NCI-H146 treated with DMSO at 0.1 percent for 48 hours (cell line): Measurements from ENCODE around the gene BAK1.
"Not testable (repeated sequence)": the region's sequence is repeated elsewhere in the genome, so short reads cannot be mapped to it uniquely, and the experiment has no call there.

ENCODE experiments used
- DNase-seq: peaks from one replicate; lab custom pipeline; 2025; ENCODE audit not compliant: unreplicated experiment; lab: John Stamatoyannopoulos, UW

Gene BAK1

GRCh38 chr6:33557376-33557775 is 22.7 kb downstream of the BAK1 start:
- no peak for DNase-seq

GRCh38 chr6:33552883-33553282 is 27.2 kb downstream of the BAK1 start:
- not testable (repeated sequence) for DNase-seq

GRCh38 chr6:33552252-33552651 is 27.8 kb downstream of the BAK1 start:
- DNase-seq = no peak

GRCh38 chr6:33551538-33551937 is 28.5 kb downstream of the BAK1 start:
- DNase-seq = no peak

GRCh38 chr6:33549896-33550295 is 30.2 kb downstream of the BAK1 start:
- DNase-seq = no peak

GRCh38 chr6:33549196-33549595 is 30.9 kb downstream of the BAK1 start:
- DNase-seq = no peak

GRCh38 chr6:33547499-33547898 is 32.6 kb downstream of the BAK1 start:
- DNase-seq = no peak

- no peak for DNase-seq
These were observed 33.3 kb downstream of the BAK1 start for GRCh38 chr6:33546766-33547165.

- DNase-seq = not testable (repeated sequence)
These were observed 34.8 kb downstream of the BAK1 start for GRCh38 chr6:33545292-33545691.

- no peak for DNase-seq
These were observed 37.0 kb downstream of the BAK1 start for GRCh38 chr6:33543116-33543515.

- no peak for DNase-seq
These were observed 39.3 kb downstream of the BAK1 start for GRCh38 chr6:33540768-33541167.

GRCh38 chr6:33534702-33535101 is 45.4 kb downstream of the BAK1 start:
- no peak for DNase-seq

GRCh38 chr6:33533163-33533869 is 46.8 kb downstream of the BAK1 start:
- not testable (repeated sequence) for DNase-seq

- not testable (repeated sequence) for DNase-seq
These were observed 47.6 kb downstream of the BAK1 start for GRCh38 chr6:33532431-33532830.

- not testable (repeated sequence) for DNase-seq
These were observed 49.5 kb downstream of the BAK1 start for GRCh38 chr6:33530617-33531016.
